GM18870 (cell line): ENCODE measurements around the gene TBCE.
"Not testable (repeated sequence)": the region's sequence is repeated elsewhere in the genome, so short reads cannot be mapped to it uniquely, and the experiment has no call there.

Experiments used
- ATAC-seq: cut with Tn5 transposase; IDR thresholded peaks from one replicate; pipeline ENCODE4 v1.9.1; 2021; ENCODE audit warnings: moderate library complexity; ENCODE audit not compliant: unreplicated experiment

The TBCE gene

GRCh38 chr1:235450433-235450832 lies 83.2 kb downstream of the TBCE start:
- no peak for ATAC-seq

GRCh38 chr1:235450886-235451483 lies 83.8 kb downstream of the TBCE start:
- no peak for ATAC-seq

DNA sequence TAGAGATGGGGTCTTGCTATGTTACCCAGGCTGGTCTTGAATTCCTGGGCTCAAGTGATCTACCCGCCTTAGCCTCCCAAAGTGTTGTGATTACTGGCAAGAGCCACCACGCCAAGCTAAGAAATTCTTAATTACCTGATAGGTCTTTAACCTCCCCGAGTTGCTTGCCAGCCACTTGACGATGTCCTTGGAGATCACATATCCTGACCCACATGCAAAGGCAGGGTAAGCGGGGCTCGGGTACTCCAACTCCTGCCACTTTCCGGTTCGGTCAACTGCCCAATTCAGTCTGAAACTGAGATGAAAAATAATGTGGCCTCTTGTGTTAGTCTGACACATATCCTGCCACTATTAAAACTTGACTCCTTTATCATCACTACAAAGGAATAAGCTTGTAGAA lies 86.8 kb downstream of the TBCE start:
- ATAC-seq, result no peak

GRCh38 chr1:235455097-235455496 lies 87.9 kb downstream of the TBCE start:
- no peak for ATAC-seq

GRCh38 chr1:235455823-235456222 lies 88.6 kb downstream of the TBCE start:
- no peak for ATAC-seq

- not testable (repeated sequence) for ATAC-seq
Observed at GRCh38 chr1:235457856-235458255, 90.6 kb downstream of the TBCE start.

DNA sequence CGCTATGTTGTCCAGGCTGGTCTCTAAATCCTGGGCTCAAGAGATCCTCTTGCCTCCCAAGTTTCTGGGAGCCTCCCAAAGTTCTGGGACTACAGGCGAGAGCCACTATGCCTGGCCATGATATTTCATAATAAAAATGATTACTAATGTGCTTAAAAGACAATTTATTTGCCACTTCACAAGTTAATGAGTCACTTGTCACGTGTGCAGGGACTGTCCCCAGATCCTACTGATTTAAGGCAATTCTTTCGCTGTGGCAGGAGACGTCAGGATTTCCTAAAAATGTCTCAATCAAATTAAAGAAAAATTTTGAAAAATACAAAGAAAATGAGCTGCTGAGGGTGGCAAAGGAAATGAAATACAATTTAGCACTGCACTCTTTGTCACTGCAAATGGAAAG lies 93.5 kb downstream of the TBCE start:
- no peak for ATAC-seq

DNA sequence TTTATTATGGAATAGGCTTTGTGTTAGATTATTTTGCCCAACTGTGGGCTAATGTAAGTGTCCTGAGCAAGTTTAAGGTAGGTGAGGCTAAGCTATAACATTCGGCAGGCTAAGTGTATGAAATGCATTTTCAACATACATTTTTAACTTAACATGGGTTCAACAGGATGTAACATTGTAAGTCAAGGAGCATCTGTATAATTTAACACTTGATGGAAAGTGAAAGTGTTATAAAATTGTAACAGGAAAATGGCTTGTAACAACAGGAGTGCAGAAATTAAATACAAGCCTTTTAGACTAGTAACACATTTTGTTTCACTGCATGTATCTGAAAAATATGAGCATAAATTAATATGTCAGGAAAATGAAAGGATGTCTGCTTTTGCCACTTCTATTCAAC lies 94.7 kb downstream of the TBCE start:
- ATAC-seq, result no peak

DNA sequence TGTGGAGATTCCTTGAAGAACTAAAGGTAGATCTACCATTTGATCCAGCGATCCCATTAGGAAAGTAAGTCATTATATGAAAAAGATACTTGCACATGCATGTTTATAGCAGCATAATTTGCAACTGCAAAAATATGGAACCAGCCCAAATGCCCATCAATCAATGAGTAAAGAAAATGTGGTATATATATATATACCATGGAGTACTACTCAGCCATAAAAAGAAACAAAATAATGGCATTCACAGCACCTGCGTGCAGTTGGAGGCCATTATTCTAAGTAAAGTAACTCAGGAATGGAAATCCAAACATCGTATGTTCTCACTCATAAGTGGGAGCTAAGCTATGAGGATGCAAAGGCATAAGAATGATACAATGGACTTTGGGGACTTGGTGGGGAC lies 95.6 kb downstream of the TBCE start:
- ATAC-seq, result not testable (repeated sequence)

GRCh38 chr1:235465066-235465465 lies 97.8 kb downstream of the TBCE start:
- no peak for ATAC-seq

- ATAC-seq, result no peak
Observed at GRCh38 chr1:235468004-235468403, 100.8 kb downstream of the TBCE start.

DNA sequence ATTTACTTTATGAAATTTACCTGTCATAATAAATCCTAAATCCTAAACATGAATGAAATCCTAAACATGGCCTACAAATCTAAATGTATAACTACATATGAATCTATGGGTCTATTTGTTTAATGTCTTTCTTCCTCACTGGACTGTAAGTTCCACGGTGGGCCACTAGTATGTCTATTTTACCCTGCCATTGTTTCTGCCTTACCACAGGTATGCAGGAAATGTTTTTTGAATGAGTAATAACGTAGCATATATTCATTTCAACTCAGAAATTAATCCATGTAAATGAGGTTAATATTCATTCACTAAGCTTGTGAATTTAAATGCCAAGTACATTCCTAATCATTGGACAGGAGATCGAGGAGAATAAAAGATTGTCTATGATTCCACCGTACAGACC lies 101.7 kb downstream of the TBCE start:
- ATAC-seq, result no peak

DNA sequence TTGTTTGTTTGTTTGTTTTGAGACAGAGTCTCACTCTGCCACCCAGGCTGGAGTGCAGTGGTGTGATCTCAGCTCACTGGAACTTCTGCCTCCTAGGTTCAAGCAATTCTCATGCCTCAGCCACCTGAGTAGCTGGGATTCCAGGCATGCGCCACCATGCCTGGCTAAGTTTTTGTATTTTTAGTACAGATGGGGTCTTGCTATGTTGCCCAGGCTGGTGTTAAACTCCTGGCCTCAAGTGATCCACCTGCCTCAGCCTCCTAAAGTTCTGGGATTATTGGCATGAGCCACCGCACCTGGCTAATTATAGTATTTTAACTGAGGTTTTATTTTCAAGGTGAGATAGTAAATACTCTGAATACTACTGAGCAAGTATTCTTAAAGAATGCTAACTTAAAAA lies 102.7 kb downstream of the TBCE start:
- ATAC-seq, result not testable (repeated sequence)

DNA sequence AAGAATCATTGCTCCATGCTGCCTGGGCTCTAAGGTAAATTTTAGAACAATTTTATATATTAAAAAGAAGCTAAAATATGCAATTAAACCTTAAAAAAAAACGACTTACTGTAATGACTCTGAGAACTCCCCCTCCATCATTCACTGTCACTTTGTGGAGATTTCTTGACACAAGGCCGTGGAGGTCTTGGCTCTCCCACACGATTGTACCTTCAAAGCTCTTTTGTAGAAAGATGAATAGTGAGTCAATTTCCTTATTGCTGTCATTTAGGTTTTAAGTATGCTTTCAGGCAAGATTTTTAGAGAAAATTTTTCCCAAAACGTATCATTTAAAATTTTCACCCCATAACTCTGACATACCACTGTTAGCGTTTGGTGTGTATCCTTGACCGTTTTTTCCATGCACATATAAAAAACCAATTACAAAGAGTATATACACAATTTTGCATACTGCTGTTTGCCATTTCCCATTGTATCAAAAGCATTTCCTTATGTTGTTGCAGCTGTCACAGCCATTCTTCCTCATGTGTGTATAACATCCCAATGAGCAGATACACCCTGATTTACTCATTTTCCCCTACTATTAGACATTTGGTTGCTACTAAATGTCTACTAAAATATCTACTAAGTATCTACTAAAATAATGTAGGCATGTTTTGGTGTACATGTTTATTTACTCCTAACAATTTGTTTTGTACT lies 103.7 kb downstream of the TBCE start:
- ATAC-seq, result no peak

- no peak for ATAC-seq
Observed at GRCh38 chr1:235473806-235474205, 106.6 kb downstream of the TBCE start.

DNA sequence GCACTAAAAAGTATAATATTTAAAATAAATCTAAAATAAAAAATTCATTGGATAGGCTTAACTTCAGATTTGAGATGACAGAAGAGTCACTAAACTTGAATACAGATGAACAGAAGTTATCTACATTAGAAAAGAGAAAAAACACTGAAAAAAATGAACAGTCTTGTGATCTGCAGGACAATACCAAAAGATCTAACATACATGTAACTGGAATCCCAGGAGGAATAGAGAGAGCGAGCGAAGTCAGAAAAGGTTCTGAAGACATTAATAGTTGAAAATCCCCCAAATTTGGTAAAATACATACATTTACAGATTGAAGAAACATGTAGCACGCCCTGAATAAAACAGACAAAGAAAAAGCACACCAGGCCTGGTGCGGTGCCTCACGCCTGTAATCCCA lies 115.9 kb downstream of the TBCE start:
- ATAC-seq, result no peak

- no peak for ATAC-seq
Observed at GRCh38 chr1:235485558-235485957, 118.3 kb downstream of the TBCE start.

DNA sequence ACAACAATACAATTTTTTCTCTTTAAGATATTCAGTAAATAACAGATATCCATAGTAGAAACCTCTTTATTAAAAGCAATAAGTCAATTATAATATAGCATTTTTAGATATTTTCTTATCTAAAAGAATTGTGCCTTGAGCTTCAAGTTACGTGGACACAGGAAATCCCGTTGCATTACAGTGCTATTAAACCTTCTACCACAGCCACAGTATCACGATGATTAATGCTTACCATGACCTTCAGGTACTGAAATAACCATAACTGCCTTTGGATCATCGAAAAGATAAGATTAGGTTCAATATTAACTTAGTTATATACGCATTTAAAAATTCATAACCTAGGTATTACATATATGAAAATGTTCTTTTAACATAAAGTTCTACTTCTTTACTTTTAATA lies 119.1 kb downstream of the TBCE start:
- ATAC-seq, result no peak

GRCh38 chr1:235491644-235492043 lies 124.4 kb downstream of the TBCE start:
- ATAC-seq, result no peak

DNA sequence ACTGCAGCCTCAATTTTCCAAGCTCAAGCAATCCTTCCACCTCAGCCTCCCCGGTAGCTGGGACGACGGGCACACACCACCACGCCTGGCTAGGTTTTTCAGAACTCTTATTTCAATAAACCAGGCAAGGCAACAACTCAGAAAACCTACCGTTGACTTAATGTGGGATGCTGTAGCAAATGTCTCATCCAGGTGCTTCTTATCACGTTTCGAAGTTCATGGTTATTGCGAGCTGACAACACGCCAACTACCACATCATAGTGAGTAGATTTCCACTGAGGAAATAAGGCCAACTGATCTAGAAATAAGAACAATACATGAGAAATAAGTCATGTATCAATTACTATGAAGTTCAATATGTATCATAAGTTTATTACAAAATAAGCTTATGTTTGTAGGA lies 127.3 kb downstream of the TBCE start:
- ATAC-seq, result no peak

GRCh38 chr1:235495030-235495429 lies 127.8 kb downstream of the TBCE start:
- ATAC-seq, result no peak

DNA sequence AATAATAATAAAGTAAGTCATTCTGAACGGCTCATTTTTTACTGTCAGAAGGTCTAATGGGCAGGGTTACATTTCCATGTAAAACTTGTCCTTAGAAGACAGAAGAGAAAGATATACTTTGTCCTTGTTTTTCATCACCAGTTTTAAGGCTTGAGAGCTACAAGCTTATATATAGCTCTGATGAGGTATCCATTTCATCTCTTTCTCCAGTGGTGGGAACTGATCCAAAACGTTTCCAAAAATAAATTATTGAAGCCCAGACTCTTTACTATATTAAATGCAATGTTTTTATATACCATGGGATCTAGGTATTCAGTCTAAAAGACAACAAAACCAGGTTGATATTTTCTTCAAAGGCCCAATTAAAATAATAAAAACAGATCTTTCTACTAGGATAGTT lies 128.3 kb downstream of the TBCE start:
- ATAC-seq, result no peak

GRCh38 chr1:235500971-235501540 lies 133.8 kb downstream of the TBCE start:
- no peak for ATAC-seq
